Astrocyte (in vitro differentiated cells and primary cell): ENCODE measurements around the gene DIP2C. TPM values are rescaled to one million over a fixed set of nuclear protein-coding genes. Genes with fewer than 3 reads are reported as not detected.
A peak's percentile ranks its signal among the peaks of the same experiment; 100 is the strongest.

Experiments
- DNase-seq: peaks from one replicate; pipeline ENCODE4 v3.0.0-alpha.2; 2010; ENCODE audit warnings: low read depth
- FAIRE-seq: peaks from 2 replicates; lab custom pipeline; 2011; peaks lifted over from hg19 to GRCh38; lab: Jason Lieb, UNC
- H2AFZ ChIP-seq: 2 replicates; pipeline ENCODE4 v1.6.0; 2012; ENCODE audit warnings: low read depth, low read length, inconsistent platforms
- H3K27ac ChIP-seq: 2 replicates; pipeline ENCODE4 v1.5.1; 2011; ENCODE audit warnings: low read depth, low read length, inconsistent platforms
- H3K27me3 ChIP-seq: 2 replicates; pipeline ENCODE4 v1.6.0; 2011; ENCODE audit warnings: low read length, inconsistent platforms; ENCODE audit not compliant: insufficient read depth
- H3K36me3 ChIP-seq: 2 replicates; pipeline ENCODE4 v1.5.1; 2011; ENCODE audit warnings: low read length, inconsistent platforms; ENCODE audit not compliant: insufficient read depth
- H3K4me1 ChIP-seq: 2 replicates; pipeline ENCODE4 v1.5.1; 2011; ENCODE audit warnings: low read length, inconsistent platforms; ENCODE audit not compliant: insufficient read depth
- H3K4me2 ChIP-seq: 2 replicates; pipeline ENCODE4 v1.6.0; 2012; ENCODE audit warnings: low read length, inconsistent platforms
- H3K4me3 ChIP-seq: 2 replicates; pipeline ENCODE4 v1.5.1; 2011; ENCODE audit warnings: low read depth, mild to moderate bottlenecking, low read length, inconsistent platforms; ENCODE audit not compliant: insufficient read depth
- H3K79me2 ChIP-seq: 2 replicates; pipeline ENCODE4 v1.6.0; 2012; ENCODE audit warnings: mild to moderate bottlenecking, low read length, inconsistent platforms; ENCODE audit not compliant: insufficient read depth
- H3K9ac ChIP-seq: 2 replicates; pipeline ENCODE4 v1.6.0; 2012; ENCODE audit warnings: mild to moderate bottlenecking, low read length, inconsistent platforms
- H3K9me3 ChIP-seq: 2 replicates; pipeline ENCODE4 v1.5.1; 2012; ENCODE audit warnings: low read depth, mild to moderate bottlenecking, low read length, inconsistent platforms; ENCODE audit not compliant: insufficient read depth
- H4K20me1 ChIP-seq: 2 replicates; pipeline ENCODE4 v1.6.0; 2012; ENCODE audit warnings: low read length, inconsistent platforms; ENCODE audit not compliant: insufficient read depth
- H3K27ac Mint-ChIP-seq: one replicate; pipeline ENCODE4 v1.8.0; 2021; ENCODE audit warnings: mild to moderate bottlenecking, mixed read lengths; ENCODE audit not compliant: unreplicated experiment
- H3K27me3 Mint-ChIP-seq: one replicate; pipeline ENCODE4 v1.8.0; 2021; ENCODE audit warnings: low read depth, mixed read lengths; ENCODE audit not compliant: unreplicated experiment
- H3K36me3 Mint-ChIP-seq: one replicate; pipeline ENCODE4 v1.8.0; 2021; ENCODE audit warnings: low read depth, mixed read lengths; ENCODE audit not compliant: unreplicated experiment
- H3K4me1 Mint-ChIP-seq: one replicate; pipeline ENCODE4 v1.8.0; 2021; ENCODE audit warnings: low read depth, mixed read lengths; ENCODE audit not compliant: unreplicated experiment
- H3K4me3 Mint-ChIP-seq: one replicate; pipeline ENCODE4 v1.8.0; 2021; ENCODE audit warnings: mild to moderate bottlenecking, moderate library complexity, mixed read lengths; ENCODE audit not compliant: unreplicated experiment
- H3K9me3 Mint-ChIP-seq: one replicate; pipeline ENCODE4 v1.8.0; 2021; ENCODE audit warnings: mild to moderate bottlenecking, mixed read lengths; ENCODE audit not compliant: unreplicated experiment
- CTCF ChIP-seq: IDR thresholded peaks from 2 replicates; pipeline ENCODE4 v1.5.1; 2011; ENCODE audit warnings: low read depth, mild to moderate bottlenecking, inconsistent platforms, low read length, moderate library complexity; ENCODE audit not compliant: insufficient read depth
- EZH2 ChIP-seq: IDR thresholded peaks from 2 replicates; pipeline ENCODE4 v1.6.1; 2012; ENCODE audit warnings: mild to moderate bottlenecking, low read length, inconsistent platforms; ENCODE audit not compliant: insufficient read depth
- total RNA-seq: library from RNA; stranded (reverse); gene quantifications from 2 replicates; pipeline ENCODE4 v1.2.1, GENCODE V29; 2021

Gene DIP2C
- total RNA-seq, 1 donor from 2014 or later: 27.3 TPM

GRCh38 chr10:673492-673891, 16.0 kb downstream of the DIP2C start:
- no peak overlapping the region for H3K4me3 ChIP-seq
- no peaks in the 10 kb centered on the region for H3K27me3 Mint-ChIP-seq
- H3K9me3 ChIP-seq: no peaks in the 10 kb centered on the region
- H3K79me2 ChIP-seq: peaks cover 97% of the 10 kb centered on the region
- H3K27me3 ChIP-seq: no peaks in the 10 kb centered on the region
- FAIRE-seq (no peak), DNase-seq (no peak)
- no peaks in the 10 kb centered on the region for H3K4me1 ChIP-seq
- peaks cover 77% of the 10 kb centered on the region for H4K20me1 ChIP-seq
- no peak overlapping the region for H2AFZ ChIP-seq
- TF ChIP-seq CTCF: no peak
- TF ChIP-seq EZH2: no peak
- H3K4me2 ChIP-seq: no peak overlapping the region
- no peak overlapping the region for H3K9ac ChIP-seq
- peaks cover 2% of the 10 kb centered on the region for H3K36me3 Mint-ChIP-seq
- H3K27ac Mint-ChIP-seq: peak overlapping the region; percentile 2
- H3K4me1 Mint-ChIP-seq: peaks cover 26% of the 10 kb centered on the region
- H3K9me3 Mint-ChIP-seq: peaks cover 2% of the 10 kb centered on the region
- no peaks in the 10 kb centered on the region for H3K36me3 ChIP-seq
- no peak overlapping the region for H3K27ac ChIP-seq
- H3K4me3 Mint-ChIP-seq: no peak overlapping the region

GRCh38 chr10:672992-673391, 16.5 kb downstream of the DIP2C start:
- H3K4me1 Mint-ChIP-seq: peaks cover 26% of the 10 kb centered on the region
- H4K20me1 ChIP-seq: peaks cover 77% of the 10 kb centered on the region
- no peak for DNase-seq

More at GRCh38 chr10:672992-673391, 16.5 kb downstream of the DIP2C start:
- TF ChIP-seq CTCF (no peak), EZH2 (no peak)
- H3K36me3 Mint-ChIP-seq: peaks cover 2% of the 10 kb centered on the region
- Histone ChIP-seq H3K27ac (no peak overlapping the region), H3K4me3 (no peak overlapping the region), H3K27me3 (no peaks in the 10 kb centered on the region), H3K79me2 (peaks cover 97% of the 10 kb centered on the region), H3K4me1 (no peaks in the 10 kb centered on the region), H3K4me2 (no peak overlapping the region), H2AFZ (no peak overlapping the region), H3K36me3 (no peaks in the 10 kb centered on the region), H3K9ac (no peak overlapping the region), H3K9me3 (no peaks in the 10 kb centered on the region)
- no peaks in the 10 kb centered on the region for H3K27me3 Mint-ChIP-seq
- no peak overlapping the region for H3K4me3 Mint-ChIP-seq
- no peak for FAIRE-seq
- H3K9me3 Mint-ChIP-seq: peaks cover 2% of the 10 kb centered on the region
- H3K27ac Mint-ChIP-seq: peak overlapping the region; percentile 2
